ENCODE data around the gene ARVCF. TPM values are rescaled to one million over a fixed set of nuclear protein-coding genes. Genes with fewer than 3 reads are reported as not detected.

ARVCF gene
- total and polyA plus RNA-seq, 2 of the 8 experiments (the other 6 are each of a cell fraction or from before 2014, with no cell fraction given): 31.0 to 43.2 TPM

DNA sequence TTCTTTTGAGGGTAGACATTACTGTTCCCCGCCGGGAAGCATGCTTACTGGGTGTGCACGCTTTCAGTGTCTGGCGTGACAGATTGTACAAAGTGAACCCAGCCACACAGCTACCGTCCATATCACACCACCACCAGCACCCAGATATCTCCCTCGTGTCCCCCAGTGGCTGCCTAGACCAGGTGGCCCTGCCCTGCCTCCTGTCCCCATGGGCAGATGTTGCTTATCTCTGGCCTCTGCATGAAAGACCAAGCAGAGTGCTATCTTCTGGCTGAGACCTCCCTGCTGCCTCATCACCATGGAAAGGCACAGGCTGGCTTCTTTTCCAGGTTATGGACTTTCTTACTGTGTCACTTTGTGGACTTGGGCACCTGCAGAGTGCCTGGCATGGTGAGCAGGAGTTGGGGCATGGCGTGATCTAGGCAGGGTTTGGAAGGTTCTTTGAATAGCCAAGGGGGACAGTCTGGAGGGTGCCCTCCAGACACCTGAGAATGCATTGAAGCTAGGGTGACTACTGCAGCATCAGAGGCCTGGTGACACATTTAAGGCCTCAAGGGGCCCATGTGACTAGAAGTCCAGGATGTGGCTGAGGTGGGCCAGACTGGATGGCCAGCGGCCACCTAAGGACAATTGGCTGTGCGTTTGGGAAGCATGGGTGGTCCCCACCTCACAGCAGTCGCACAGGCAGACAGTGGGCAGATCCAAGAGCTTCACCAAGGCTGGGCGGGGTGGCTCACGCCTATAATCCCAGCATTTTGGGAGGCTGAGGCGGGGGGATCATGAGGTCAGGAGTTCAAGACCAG lies 9.0 kb upstream of the ARVCF start:
- Histone ChIP-seq H2AK5ac (ENCODE audit: low read depth, low read length) (no peak overlapping the region), H3K56ac (replicated peaks; ENCODE audit: insufficient read length, low read depth, low read length) (no peak overlapping the region), H4K8ac (ENCODE audit: extremely low read depth, insufficient read depth, low read length) (no peak overlapping the region), H3K14ac (ENCODE audit: insufficient read length) (no peak overlapping the region), H2BK12ac (ENCODE audit: low read depth, low read length) (no peak overlapping the region), H4K5ac (ENCODE audit: insufficient read length, low read depth, low read length) (no peak overlapping the region), H3K36me3 (ENCODE audit: control insufficient read depth in 2 of 4, insufficient read depth in 4 of 4, low read length in 3 of 4) (no peaks in the 10 kb centered on the region), H2AFZ (ENCODE audit: low read length) (no peak overlapping the region), H3K23ac (ENCODE audit: insufficient read length) (no peak overlapping the region), H3K4ac (replicated peaks; ENCODE audit: insufficient read length, low read depth, low read length) (peak overlapping the region; percentile 50), H3K18ac (ENCODE audit: extremely low read depth, low read length) (no peak overlapping the region), H4K20me1 (replicated peaks in 1 of 2; ENCODE audit: control insufficient read depth in 1 of 2, insufficient read depth in 2 of 2, low read length in 2 of 2) (peaks cover 10 to 17% of the 10 kb centered on the region in 2 experiments), H3K4me2 (ENCODE audit: insufficient read depth in 1 of 2, low read depth in 2 of 2, low read length in 2 of 2) (no peak overlapping the region), H2BK120ac (replicated peaks; ENCODE audit: low read depth, low read length) (no peak overlapping the region), H3K79me2 (ENCODE audit: control insufficient read depth in 1 of 2, insufficient read depth in 2 of 2, low read length in 2 of 2) (no peaks in the 10 kb centered on the region), H2BK20ac (ENCODE audit: low read length) (no peak overlapping the region), H4K91ac (replicated peaks; ENCODE audit: insufficient read length, low read length) (no peak overlapping the region), H2BK5ac (ENCODE audit: low read depth, low read length) (no peak overlapping the region), H3K27me3 (replicated peaks in 1 of 4; ENCODE audit: control insufficient read depth in 3 of 4, extremely low read depth in 1 of 4, insufficient read depth in 3 of 4, low read length in 3 of 4) (no peaks in the 10 kb centered on the region), H2BK15ac (ENCODE audit: low read length) (no peak overlapping the region), H3K23me2 (ENCODE audit: low read depth, low read length) (peaks cover 6% of the 10 kb centered on the region), H3K79me1 (ENCODE audit: low read depth, low read length) (peaks cover 8% of the 10 kb centered on the region), H3K4me3 (ENCODE audit: extremely low read depth in 1 of 4, insufficient read depth in 2 of 4, low read depth in 3 of 4, low read length in 4 of 4) (no peak overlapping the region), H3K9ac (replicated peaks in 1 of 4; ENCODE audit: extremely low read depth in 1 of 4, low read depth in 3 of 4, low read length in 3 of 4) (no peak overlapping the region), H3K27ac (ENCODE audit: low read depth, low read length) (no peak overlapping the region), H3K9me3 (ENCODE audit: insufficient read depth in 2 of 2, low read depth in 1 of 2, low read length in 1 of 2) (no peaks in the 10 kb centered on the region), H3K4me1 (replicated peaks in 1 of 4; ENCODE audit: control insufficient read depth in 3 of 4, insufficient read depth in 4 of 4, low read length in 3 of 4) (peaks cover 0 to 9% (median 5%) of the 10 kb centered on the region in 4 experiments; a peak in 6 of 7 replicates)
- DNase-seq (ENCODE audit: low read depth in 1 of 2, low spot score in 2 of 2) (no peak), FAIRE-seq (no peak)
- ChIA-PET CTCF (ENCODE audit: partially characterized antibody) (interaction anchor here (0.8 to 8.6 kb wide), 10 partner anchors 12 to 329 kb away, joined by 3 to 54 read pairs (median 4); no protein-coding TSS in a partner anchor), POLR2A (ENCODE audit: partially characterized antibody) (interaction anchor here (1.1 to 1.2 kb wide), 3 partner anchors 15 to 96 kb away, joined by 3 read pairs; no protein-coding TSS in a partner anchor)
- 93% methylated on average over 13 of the region's 13 CpGs; no CpG with 5 or more reads in 1 of the 2 experiments for WGBS, 2 experiments (ENCODE audit: extremely low coverage in 1 of 2, insufficient coverage in 1 of 2, insufficient read length in 1 of 2, insufficient replicate concordance in 2 of 2, low coverage in 1 of 2, low lambda C conversion rate in 2 of 2, missing lambda C conversion rate in 1 of 2)
- TF ChIP-seq EGR1 (IDR thresholded peaks at IDR 0.05; ENCODE audit: borderline replicate concordance, low read depth, low read length) (no peak), SP4 (IDR thresholded peaks at IDR 0.05; ENCODE audit: low read length) (no peak), EP300 (IDR thresholded peaks at IDR 0.05; ENCODE audit: borderline replicate concordance in 1 of 2, low read depth in 2 of 2, low read length in 2 of 2) (no peak), FOSL1 (IDR thresholded peaks at IDR 0.05; ENCODE audit: insufficient read depth, low read depth, low read length) (no peak), KDM5A (IDR thresholded peaks at IDR 0.05; ENCODE audit: low read length) (no peak), RAD21 (IDR thresholded peaks at IDR 0.05 in 1 of 2, conservative IDR thresholded peaks at IDR 0.05 in 1 of 2; ENCODE audit: low read depth in 2 of 2, low read length in 2 of 2) (no peak), CHD1 (IDR thresholded peaks at IDR 0.05; ENCODE audit: low read depth, low read length) (no peak), SP1 (IDR thresholded peaks at IDR 0.05; ENCODE audit: low read depth, low read length) (no peak), HDAC6 (IDR thresholded peaks at IDR 0.05; ENCODE audit: low read depth, low read length) (no peak)
- TF ChIP-seq, protein P1, sequence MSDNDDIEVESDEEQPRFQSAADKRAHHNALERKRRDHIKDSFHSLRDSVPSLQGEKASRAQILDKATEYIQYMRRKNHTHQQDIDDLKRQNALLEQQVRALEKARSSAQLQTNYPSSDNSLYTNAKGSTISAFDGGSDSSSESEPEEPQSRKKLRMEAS (IDR thresholded peaks at IDR 0.05): no peak
